ENCODE results near the gene DAAM1.

Gene DAAM1

GRCh38 chr14:59358784-59359183 lies 170.3 kb downstream of the DAAM1 start:
- H3K4me1 Mint-ChIP-seq, result peaks cover 58% of the 10 kb centered on the region
- TF ChIP-seq CTCF (IDR thresholded peaks at IDR 0.05; ENCODE audit: unreplicated experiment in 3 of 3), result no peak
- no peaks in the 10 kb centered on the region for H3K9me3 Mint-ChIP-seq
- H3K36me3 Mint-ChIP-seq (ENCODE audit: low read depth), result peaks cover 77% of the 10 kb centered on the region
- H3K27me3 Mint-ChIP-seq (ENCODE audit: low read depth), result no peaks in the 10 kb centered on the region
- H3K27ac Mint-ChIP-seq, result peak overlapping the region in 1 of 3 experiments; percentile 58
- no peak overlapping the region for H3K4me3 Mint-ChIP-seq

- no peak for TF ChIP-seq CTCF (IDR thresholded peaks at IDR 0.05; ENCODE audit: unreplicated experiment in 3 of 3)
- no peak overlapping the region for H3K4me3 Mint-ChIP-seq
- no peaks in the 10 kb centered on the region for H3K9me3 Mint-ChIP-seq
- no peaks in the 10 kb centered on the region for H3K27me3 Mint-ChIP-seq (ENCODE audit: low read depth)
- peak overlapping the region in 1 of 3 experiments; percentile 58 for H3K27ac Mint-ChIP-seq
- H3K4me1 Mint-ChIP-seq, result peaks cover 64% of the 10 kb centered on the region
- peaks cover 76% of the 10 kb centered on the region for H3K36me3 Mint-ChIP-seq (ENCODE audit: low read depth)
Measured at GRCh38 chr14:59359431-59360124, 171.1 kb downstream of the DAAM1 start.

- no peaks in the 10 kb centered on the region for H3K27me3 Mint-ChIP-seq (ENCODE audit: low read depth)
- no peak overlapping the region for H3K4me3 Mint-ChIP-seq
- H3K27ac Mint-ChIP-seq, result peak overlapping the region in 1 of 3 experiments; percentile 58
- no peaks in the 10 kb centered on the region for H3K9me3 Mint-ChIP-seq
- TF ChIP-seq CTCF (IDR thresholded peaks at IDR 0.05; ENCODE audit: unreplicated experiment in 3 of 3), result no peak
- H3K36me3 Mint-ChIP-seq (ENCODE audit: low read depth), result peaks cover 76% of the 10 kb centered on the region
- peaks cover 69% of the 10 kb centered on the region for H3K4me1 Mint-ChIP-seq
Measured at GRCh38 chr14:59360233-59360632, 171.8 kb downstream of the DAAM1 start.

GRCh38 chr14:59360923-59361794 lies 172.7 kb downstream of the DAAM1 start:
- H3K36me3 Mint-ChIP-seq (ENCODE audit: low read depth), result peaks cover 73% of the 10 kb centered on the region
- peak overlapping the region in 2 of 3 experiments; percentile 13 to 23 for H3K27ac Mint-ChIP-seq

DNA sequence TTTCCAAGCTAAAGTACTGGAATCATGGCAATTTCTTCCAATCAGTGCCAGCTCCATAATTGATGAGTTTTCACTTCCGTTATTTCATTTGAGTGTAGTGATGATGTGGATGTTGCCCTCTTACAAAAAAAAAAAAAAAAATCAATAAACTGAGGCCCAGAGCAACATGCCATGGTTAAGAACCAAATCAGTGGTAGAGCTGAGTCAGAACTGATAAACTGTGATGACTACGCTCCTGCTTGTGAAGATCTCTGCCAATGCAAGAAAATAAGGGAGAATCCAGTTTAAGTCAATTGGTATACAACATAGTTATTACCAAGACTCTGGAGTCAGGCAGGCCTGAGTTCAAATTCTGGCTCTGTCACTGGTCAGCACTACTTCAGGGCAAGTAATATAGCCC lies 174.0 kb downstream of the DAAM1 start:
- no peak for TF ChIP-seq CTCF (IDR thresholded peaks at IDR 0.05; ENCODE audit: unreplicated experiment in 3 of 3)
- peaks cover 67% of the 10 kb centered on the region for H3K4me1 Mint-ChIP-seq
- H3K9me3 Mint-ChIP-seq, result no peaks in the 10 kb centered on the region
- H3K4me3 Mint-ChIP-seq, result no peak overlapping the region
- H3K27me3 Mint-ChIP-seq (ENCODE audit: low read depth), result no peaks in the 10 kb centered on the region
- H3K27ac Mint-ChIP-seq, result no peak overlapping the region
- H3K36me3 Mint-ChIP-seq (ENCODE audit: low read depth), result peaks cover 68% of the 10 kb centered on the region

More at GRCh38 chr14:59360923-59361794, 172.7 kb downstream of the DAAM1 start:
- H3K27me3 Mint-ChIP-seq (ENCODE audit: low read depth), result no peaks in the 10 kb centered on the region
- no peaks in the 10 kb centered on the region for H3K9me3 Mint-ChIP-seq
- peaks cover 70% of the 10 kb centered on the region for H3K4me1 Mint-ChIP-seq
- no peak overlapping the region for H3K4me3 Mint-ChIP-seq
- no peak for TF ChIP-seq CTCF (IDR thresholded peaks at IDR 0.05; ENCODE audit: unreplicated experiment in 3 of 3)

Data from nephron (organoid).